GM12892 (cell line): ENCODE measurements around the gene CCDC148.
"Not testable (repeated sequence)": the region's sequence is repeated elsewhere in the genome, so short reads cannot be mapped to it uniquely, and the experiment has no call there.

Experiments
- DNase-seq: peaks from one replicate; pipeline ENCODE4 v3.0.0; 2011; ENCODE audit not compliant: insufficient read length
- FAIRE-seq: peaks from 2 replicates; lab custom pipeline; 2011; peaks lifted over from hg19 to GRCh38; lab: Jason Lieb, UNC
- POLR2A ChIP-seq: IDR thresholded peaks from 2 replicates; pipeline ENCODE4 v1.6.1; 2011; ENCODE audit warnings: low read depth, low read length, control low read depth
- POLR2AphosphoS5 ChIP-seq: IDR thresholded peaks from 2 replicates; pipeline ENCODE4 v1.6.1; 2011; ENCODE audit warnings: low read depth, low read length, control low read depth
- TAF1 ChIP-seq: IDR thresholded peaks from 2 replicates; pipeline ENCODE4 v1.6.1; 2011; ENCODE audit warnings: low read depth, mild to moderate bottlenecking, control low read depth, low read length, borderline replicate concordance

The CCDC148 gene

DNA sequence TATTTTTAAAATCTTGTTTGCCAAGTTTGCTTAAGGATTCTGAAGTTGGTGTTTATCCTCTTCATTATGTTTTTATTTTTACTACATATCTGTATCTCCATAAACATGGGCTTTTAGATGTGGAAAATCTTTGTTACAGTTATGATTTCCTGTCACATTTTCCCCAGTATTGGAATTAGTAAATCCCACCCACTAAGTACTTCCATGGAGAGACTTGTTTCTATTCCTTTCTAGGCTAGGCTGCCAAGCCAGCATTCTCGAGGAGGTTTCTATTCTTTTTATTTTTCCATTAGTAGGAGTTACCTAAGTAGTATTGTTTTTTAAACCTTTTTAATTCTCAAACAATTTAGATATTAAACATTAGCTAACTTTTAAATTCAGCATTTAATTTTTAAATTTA, 22.3 kb upstream of the CCDC148 start:
- FAIRE-seq (no peak), DNase-seq (no peak)
- TF ChIP-seq POLR2AphosphoS5 (no peak), TAF1 (no peak)

DNA sequence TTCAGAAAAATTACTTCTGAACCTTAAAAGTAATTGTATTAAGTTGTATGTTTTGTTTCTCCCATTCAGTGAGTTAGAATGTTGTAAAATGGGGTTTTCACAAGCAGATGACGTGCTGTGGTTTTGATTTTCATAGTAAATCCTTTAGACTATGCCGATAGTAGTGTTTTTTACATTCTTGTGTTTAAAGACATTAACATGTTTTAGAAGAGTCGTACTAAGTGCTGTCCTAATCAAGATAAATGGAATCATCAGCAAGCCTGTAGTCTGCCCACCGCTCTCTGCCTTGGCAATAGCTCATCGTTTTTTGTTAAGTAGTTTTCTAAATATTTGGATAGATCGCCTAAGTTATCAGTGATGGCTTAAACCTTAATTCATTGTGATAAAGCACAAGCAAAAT, 21.7 kb upstream of the CCDC148 start:
- DNase-seq = no peak
- TF ChIP-seq TAF1 (no peak), POLR2A (no peak), POLR2AphosphoS5 (no peak)
- FAIRE-seq = no peak

DNA sequence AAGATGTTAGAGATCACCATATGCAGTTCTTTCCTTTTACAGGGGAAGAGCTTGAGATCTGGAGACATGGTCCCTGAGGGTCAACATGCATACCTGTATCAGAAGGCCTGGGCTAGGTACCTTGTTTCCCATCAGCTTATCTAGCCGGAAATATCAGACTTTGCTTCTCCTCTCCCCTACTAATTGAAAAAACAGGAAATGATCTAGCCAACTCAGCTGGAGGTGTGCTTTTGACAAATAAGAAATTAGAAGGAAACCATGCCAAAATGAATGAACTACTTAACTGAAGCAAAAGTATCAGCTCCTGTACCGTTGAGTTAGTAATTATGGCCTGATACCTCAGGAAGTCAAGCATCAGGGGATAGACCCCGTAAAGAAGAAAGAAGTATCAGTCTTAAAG, 20.6 kb upstream of the CCDC148 start:
- no peak for TF ChIP-seq POLR2AphosphoS5
- TF ChIP-seq POLR2A = no peak
- TF ChIP-seq TAF1 = no peak
- no peak for DNase-seq
- peak; percentile 61 for FAIRE-seq

DNA sequence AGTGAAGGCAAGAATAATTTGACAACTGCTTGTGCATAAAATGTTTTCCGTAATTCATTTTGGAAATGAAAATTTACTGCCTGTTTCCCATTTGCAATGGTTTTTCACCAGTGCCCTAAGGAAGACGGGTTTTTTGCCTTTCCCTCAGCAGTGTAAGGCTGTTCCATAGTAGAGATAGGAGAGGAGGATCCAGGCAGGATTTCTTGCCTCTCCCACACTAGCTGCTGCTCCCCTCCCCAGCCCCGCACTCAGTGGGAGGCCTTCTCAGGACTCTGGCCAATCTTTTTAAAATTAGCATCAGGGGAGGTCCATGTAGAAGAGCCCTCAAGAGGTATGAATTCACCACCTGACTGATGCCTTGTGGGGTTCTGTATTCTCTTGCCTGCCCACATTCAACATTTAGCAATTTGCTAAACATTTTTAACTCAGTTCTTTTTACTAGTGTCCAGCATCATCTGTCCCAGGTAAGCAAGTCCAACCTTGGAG, 18.0 kb upstream of the CCDC148 start:
- FAIRE-seq, DNase-seq: not testable (repeated sequence)

DNA sequence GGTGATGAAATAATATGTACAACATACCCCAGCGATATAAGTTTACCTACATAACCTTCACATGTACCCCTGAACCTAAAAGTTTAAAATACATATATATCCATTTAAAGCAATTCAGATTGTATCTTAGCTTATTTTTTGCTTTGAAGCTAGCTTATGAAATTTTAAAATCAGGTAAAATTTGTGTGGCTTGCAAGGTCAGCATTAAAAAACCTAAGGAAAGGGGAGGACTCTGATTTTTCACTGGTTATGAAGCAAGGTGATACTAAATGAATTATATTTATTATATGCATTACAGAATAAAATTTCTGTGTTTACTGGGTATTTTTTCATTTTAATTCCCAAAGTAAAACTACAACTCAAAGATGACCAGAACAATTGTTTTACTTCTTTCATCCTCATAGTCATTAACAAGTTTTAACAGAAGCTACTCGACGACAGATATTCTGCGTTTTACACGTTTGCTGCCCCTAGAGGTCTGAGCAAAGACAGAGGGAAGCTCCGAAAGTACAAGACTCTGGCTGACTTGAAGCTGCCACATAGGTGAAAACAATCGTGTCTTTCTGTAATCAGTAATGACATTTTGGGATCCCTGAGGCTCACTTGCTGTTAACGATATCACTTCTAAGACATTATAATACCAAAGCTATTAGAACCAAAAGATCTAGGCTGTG, 17.3 kb upstream of the CCDC148 start:
- FAIRE-seq (no peak), DNase-seq (no peak)

DNA sequence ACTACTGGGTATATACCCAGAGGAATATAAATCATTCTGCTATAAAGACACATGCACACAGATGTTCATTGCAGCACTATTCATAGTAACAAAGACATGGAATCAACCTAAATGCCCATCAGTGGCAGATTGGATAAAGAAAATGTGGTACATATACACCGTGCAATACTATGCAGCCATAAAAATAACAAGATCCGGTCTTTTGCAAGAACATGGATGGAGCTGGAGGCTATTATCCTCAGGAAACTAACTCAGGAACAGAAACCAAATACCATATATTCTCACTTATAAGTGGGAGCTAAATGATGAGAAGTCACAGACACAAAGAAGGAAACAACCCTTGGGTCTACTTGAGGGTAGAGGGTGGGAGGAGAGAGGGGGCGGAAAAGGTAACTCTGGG, 16.7 kb upstream of the CCDC148 start:
- not testable (repeated sequence) for FAIRE-seq, DNase-seq

More for the DNA sequence above, 17.3 kb upstream of the CCDC148 start:
- no peak for TF ChIP-seq TAF1
- no peak for TF ChIP-seq POLR2A
- TF ChIP-seq POLR2AphosphoS5 = no peak

DNA sequence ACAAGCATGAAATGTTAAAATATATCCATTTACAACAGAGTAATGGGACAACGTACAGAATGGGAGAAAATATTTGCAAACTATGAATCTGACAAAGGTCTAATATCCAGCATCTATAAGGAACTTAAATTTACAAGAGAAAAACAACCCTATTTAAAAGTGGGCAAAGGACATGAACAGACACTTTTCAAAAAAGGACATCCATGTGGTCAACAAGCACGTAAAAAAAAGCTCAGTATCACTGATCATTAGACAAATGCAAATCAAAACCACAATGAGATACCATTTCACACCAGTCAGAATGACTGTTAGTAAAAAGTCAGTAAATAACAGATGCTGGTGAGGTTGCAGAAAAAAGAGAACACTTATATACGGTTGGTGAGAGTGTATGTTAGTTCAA, 16.3 kb upstream of the CCDC148 start:
- DNase-seq, FAIRE-seq: not testable (repeated sequence)

DNA sequence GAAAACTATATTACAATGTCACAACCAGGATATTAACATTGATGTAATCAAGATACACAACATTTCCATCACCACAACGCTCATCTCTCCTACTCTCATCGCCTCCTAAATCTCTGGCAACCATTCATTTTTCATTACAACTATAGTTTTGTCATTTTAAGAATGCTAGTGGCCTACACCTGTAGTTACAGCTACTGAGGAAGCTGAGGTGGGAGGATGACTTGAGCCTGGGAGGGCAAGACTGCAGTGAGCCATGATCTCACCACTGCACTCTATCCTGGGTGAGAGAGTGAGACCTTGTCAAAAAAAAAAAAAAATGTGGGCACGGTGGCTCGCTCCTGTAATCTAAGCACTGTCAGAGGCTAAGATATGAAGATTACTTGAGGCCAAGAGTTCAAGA, 10.7 kb upstream of the CCDC148 start:
- DNase-seq (no peak), FAIRE-seq (no peak)
- no peak for TF ChIP-seq POLR2AphosphoS5
- no peak for TF ChIP-seq TAF1
- TF ChIP-seq POLR2A = no peak

DNA sequence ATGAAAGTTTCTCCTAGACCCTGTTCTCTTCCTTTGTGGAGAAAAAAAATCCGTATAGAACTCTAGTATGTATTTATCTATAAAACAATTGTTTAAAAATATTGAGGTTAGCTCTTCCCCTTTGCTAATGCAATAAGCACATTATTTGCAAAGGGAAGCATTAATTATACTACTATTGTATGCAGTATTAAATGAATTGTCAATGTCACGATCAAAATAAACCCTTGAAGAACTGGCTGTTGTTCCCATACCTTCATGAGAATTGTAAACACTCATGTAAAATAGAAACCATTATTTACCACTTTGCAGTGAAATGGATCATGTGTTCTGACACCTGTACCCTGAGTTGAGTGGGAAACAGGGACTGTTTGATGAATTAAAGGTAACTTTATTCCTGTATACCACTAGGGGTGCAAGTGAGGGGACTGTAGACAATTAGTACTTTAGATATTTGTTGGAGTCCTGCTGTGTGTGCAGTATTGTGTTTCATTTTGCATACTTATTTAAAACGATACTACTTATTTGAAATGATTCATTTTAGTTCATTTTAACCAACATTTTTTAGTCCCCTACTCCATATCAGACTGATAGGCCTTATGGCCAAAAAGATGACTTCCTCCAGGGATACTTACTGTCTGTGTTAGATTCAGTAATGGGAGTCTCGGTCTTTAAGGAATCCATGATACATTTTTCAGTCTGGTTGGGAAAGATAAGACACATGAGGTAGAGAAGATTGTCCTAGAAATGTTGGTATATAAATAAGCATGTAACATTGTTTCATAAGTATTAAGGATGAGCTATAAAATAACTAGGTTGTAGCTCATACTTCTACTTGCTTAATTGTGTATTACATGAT, 8.1 kb upstream of the CCDC148 start:
- no peak for TF ChIP-seq POLR2A
- DNase-seq (no peak), FAIRE-seq (peak; percentile 78)

DNA sequence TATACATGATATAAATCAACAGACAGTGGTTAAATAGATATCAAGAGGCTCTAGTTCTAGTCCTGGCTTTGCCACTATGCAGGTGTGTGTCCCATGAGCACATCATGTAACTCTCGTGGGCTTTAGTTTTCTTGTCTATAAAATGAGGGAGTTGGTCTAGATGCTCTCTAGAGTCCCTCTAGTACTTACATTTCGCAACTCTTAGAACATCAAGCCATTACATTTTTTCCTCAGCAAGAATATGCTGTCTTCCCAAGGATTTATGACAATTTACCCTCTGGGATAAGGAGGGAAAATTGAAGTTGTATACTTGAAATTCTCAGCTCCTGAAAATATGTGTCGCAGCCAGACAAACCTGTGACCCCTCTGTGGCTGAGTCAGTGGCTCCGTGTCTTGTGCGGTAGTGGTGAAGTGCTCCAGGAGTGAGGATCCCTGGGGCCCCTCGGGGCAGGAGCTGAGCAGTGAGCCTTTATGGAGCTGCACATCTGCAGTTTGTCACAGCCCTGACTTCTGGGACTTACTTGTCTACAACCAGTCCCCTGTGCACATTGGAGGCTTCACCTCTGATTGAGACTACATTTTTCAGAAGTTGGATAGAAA, 7.0 kb upstream of the CCDC148 start:
- DNase-seq (no peak), FAIRE-seq (no peak)
- TF ChIP-seq POLR2A (no peak), TAF1 (no peak), POLR2AphosphoS5 (no peak)

DNA sequence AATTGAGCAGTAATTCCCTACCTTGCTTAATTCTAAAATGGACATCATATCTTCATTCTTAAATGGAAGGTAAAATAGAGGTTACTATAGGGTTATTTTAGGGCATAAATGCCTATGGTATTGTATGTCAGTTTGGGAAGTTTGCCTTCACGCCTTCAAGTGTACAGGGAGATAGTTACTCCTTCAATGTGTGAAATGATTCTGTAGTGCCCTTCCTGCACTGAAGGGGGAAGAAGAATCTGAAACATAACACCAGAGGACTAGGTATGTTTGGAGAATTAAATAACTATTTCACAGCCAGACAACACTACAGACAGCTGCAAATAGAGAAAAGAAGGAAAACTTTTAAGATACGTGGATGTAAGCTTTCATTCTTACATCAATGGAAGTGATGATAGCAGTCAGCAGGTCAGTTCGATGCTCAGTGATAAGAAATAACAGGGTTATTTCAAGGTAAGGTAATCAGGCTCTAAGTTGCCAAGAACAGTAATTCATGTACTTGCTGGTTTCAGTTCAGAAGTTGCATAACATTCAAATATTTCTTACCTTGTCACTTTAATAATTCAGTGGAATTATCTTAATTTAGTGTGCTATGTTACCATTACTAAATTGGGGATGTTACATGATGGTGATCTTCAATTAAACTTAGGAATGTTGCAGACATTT, 4.2 kb upstream of the CCDC148 start:
- peak; percentile 78 for FAIRE-seq
- DNase-seq = no peak
- TF ChIP-seq POLR2A = no peak
- TF ChIP-seq TAF1 = no peak
- TF ChIP-seq POLR2AphosphoS5 = no peak

DNA sequence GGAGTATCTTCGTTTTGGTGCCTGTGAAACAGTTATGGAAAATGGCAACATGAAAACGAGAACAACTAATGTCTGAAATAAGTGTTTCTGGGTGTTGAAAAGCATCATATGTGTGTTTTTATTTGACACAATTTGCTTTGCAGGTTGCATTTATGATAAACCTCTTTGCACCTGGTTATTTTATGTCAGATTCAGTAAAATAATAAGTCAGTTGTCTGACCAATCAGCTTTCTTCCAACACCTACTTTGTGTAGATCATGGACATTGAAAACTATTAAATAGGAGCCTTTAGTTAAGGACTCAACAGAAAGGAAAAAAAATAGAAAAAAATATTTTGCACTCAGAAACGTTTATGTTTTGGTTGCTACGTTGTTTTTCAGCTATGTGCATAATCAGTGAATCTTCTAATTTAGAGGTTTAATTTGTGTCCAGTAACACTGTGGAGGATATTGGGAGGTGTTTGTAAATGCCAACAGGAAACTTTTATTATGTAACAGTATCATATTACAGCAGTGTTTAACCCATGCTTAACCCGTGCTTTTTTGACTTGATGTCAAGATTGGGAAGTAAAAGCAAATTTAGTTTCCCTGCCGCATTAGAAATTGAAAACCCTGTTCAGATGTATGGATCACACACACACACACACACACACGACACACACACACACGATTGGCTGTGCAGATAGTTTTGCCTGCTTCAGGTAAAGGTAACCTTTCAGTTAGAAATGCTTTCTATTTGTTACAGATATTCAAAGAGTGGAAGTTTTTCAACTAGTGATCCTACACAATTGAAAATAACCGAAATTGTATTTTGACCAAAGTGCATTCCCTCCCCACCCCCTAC, 2.8 kb upstream of the CCDC148 start:
- no peak for FAIRE-seq
- TF ChIP-seq POLR2AphosphoS5 = no peak
- TF ChIP-seq POLR2A = no peak
- TF ChIP-seq TAF1 = no peak
- DNase-seq = no peak
